ENCODE measurements around the gene ZNF862. TPM values are rescaled to one million over a fixed set of nuclear protein-coding genes. Genes with fewer than 3 reads are reported as not detected.

The ZNF862 gene
- total RNA-seq, 1 donor: 8.8 TPM

DNA sequence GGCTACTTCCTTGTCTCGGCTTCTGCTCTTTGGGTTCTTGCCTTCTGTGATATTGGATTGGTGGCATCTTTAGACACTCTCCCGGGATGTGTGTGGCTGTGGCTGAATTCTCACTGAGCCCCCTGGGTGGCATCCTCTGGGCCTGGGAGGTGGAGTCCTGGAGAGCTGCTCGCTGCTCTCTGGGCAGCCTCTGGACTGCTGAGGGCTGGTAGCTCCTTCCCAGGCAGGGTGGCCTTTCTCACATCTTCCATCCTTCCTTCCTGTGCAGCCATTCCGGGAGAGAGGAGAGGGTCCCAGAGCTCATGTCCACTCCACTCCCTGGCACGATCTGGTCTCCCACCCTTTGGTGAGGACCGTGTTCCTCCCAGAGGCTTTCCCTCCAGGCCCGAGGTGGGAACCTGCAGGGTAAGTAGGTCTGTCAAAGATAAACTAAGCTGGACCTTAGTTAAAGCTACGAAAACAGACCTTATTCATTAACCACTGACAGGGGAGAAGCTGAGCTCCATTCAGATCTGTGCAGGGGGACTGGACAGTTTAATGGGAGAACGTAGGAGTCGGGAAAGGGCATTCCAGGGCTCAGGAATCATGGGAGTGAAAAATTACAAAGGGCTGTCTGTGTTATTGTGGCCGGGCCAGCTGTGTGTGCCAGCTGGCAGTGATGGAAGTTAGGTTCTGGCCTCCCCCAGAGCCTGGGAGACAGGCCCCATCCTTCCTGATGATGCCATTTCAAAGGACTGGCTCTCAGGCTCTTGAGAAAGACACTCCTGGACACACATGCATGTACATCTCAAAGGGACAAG lies 44.3 kb downstream of the ZNF862 start:
- no peak overlapping the region for H3K4me3 ChIP-seq (ENCODE audit: low read depth, low read length)
- TF ChIP-seq CTCF (IDR thresholded peaks at IDR 0.05; ENCODE audit: insufficient read depth, low read length): no peak
- DNase-seq (ENCODE audit: low read depth): peak; percentile 25

DNA sequence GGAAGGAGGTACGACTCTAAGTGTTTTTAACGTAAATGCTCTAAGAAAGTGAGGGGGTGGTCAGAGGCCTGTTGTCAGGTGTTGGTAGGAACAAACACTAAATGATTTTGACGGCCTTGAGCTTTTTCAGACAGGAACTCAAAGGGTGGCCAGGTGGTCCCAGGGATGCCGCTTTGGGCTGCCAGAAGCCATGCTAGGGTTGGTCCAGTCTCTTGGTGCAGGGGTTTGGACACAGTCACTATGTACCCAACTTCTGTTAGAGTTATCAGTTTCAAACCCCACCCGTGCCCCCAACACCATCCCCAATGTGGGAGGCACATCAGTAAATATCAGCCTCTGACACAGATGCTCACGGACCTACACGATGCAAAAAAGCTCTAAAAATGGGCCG lies 44.9 kb downstream of the ZNF862 start:
- no peak for TF ChIP-seq CTCF (IDR thresholded peaks at IDR 0.05; ENCODE audit: insufficient read depth, low read length)
- H3K4me3 ChIP-seq (ENCODE audit: low read depth, low read length): no peak overlapping the region
- no peak for DNase-seq (ENCODE audit: low read depth)

DNA sequence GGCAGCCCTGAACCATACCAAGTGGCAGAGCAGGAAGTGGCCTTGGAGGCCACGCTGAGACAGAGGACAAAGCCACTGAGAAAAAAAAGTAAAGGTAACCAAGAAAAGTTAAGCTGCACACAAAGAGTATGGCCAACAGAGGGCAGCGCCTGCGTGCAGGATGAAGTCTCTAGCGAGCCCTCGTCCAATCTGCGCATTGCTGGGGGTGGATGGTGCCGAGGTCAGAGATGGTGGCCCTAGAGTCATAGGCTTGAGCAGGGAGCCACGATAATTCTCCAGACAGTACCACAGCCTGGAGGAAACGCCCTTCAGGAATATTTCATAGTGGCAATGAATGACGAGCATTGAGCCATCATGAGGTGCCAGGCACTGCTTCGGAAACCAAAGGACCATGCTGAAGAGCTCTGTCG lies 45.3 kb downstream of the ZNF862 start:
- H3K4me3 ChIP-seq (ENCODE audit: low read depth, low read length): no peak overlapping the region
- TF ChIP-seq CTCF (IDR thresholded peaks at IDR 0.05; ENCODE audit: insufficient read depth, low read length): peak; percentile 71
- peak; percentile 46 for DNase-seq (ENCODE audit: low read depth)

DNA sequence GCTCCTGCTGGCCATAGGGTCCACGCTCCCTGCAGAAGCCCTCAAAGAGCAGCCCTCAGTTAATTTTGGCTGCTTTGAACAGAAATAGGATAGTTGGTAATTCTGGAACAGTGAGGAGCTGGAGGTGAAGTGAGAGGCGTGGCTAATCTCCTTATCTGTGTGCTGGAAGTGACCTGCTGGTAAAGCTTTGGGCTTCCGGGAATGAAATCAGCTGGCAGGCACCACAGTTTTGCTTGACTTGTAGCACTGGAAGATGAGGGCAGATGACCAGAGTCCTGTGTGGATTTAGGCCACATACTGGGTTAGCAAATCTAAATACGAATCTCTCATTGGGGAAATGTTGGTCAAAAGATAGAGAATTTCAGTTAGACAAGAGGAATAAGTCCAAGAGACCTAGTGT lies 45.8 kb downstream of the ZNF862 start:
- no peak overlapping the region for H3K4me3 ChIP-seq (ENCODE audit: low read depth, low read length)
- TF ChIP-seq CTCF (IDR thresholded peaks at IDR 0.05; ENCODE audit: insufficient read depth, low read length): no peak
- DNase-seq (ENCODE audit: low read depth): peak; percentile 33

GRCh38 chr7:149884541-149884940 lies 46.4 kb downstream of the ZNF862 start:
- no peak overlapping the region for H3K4me3 ChIP-seq (ENCODE audit: low read depth, low read length)
- TF ChIP-seq CTCF (IDR thresholded peaks at IDR 0.05; ENCODE audit: insufficient read depth, low read length): no peak
- peak; percentile 79 for DNase-seq (ENCODE audit: low read depth)

DNA sequence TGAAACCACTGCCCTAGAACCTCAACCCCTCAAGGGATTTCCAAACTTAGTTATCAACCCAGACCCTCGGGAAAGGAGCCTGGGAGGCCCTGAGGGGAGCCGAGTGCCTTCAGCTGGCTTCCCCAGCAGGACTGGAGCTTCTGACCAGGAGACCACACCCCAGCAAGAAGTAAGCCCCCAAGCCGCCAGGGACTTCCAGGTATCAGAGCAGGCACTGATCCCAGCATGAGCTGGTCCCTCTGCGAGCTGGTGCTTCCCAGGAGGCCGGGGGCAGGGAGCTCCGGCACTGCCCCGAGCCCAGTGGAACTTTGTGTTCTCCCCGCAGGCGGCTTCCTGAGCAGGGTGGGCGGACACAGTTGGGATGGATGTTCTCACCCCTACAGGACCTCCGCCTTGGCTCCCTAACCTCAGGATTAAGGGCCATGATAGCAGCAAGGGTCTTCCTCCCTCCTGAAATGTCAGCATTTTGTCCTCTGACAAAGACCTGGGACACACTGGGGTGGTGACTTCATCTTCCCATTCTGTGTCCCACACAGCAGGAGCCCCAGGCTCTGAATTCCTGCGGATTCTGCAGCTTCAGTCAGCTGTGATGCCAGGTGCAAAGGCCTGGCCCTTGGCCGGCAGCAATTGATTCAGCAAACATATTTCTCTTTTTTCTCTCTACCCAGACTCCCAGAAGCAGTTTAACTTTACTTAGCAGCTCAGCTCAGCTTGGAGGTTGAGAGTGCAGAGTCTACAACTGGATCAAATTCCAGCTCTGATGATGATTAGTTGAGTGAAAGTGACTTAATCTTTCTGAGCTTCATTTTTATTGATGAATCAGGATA lies 47.2 kb downstream of the ZNF862 start:
- no peak for DNase-seq (ENCODE audit: low read depth)
- no peak for TF ChIP-seq CTCF (IDR thresholded peaks at IDR 0.05; ENCODE audit: insufficient read depth, low read length)
- H3K4me3 ChIP-seq (ENCODE audit: low read depth, low read length): no peak overlapping the region

All from fibroblast of the aortic adventitia (primary cell).